ENCODE measurements around the gene NPAS3.

- TF ChIP-seq, protein P1, sequence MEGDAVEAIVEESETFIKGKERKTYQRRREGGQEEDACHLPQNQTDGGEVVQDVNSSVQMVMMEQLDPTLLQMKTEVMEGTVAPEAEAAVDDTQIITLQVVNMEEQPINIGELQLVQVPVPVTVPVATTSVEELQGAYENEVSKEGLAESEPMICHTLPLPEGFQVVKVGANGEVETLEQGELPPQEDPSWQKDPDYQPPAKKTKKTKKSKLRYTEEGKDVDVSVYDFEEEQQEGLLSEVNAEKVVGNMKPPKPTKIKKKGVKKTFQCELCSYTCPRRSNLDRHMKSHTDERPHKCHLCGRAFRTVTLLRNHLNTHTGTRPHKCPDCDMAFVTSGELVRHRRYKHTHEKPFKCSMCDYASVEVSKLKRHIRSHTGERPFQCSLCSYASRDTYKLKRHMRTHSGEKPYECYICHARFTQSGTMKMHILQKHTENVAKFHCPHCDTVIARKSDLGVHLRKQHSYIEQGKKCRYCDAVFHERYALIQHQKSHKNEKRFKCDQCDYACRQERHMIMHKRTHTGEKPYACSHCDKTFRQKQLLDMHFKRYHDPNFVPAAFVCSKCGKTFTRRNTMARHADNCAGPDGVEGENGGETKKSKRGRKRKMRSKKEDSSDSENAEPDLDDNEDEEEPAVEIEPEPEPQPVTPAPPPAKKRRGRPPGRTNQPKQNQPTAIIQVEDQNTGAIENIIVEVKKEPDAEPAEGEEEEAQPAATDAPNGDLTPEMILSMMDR (IDR thresholded peaks at IDR 0.05): no peak
- no peak for TF ChIP-seq EZH2 (IDR thresholded peaks at IDR 0.05)
- no peak for TF ChIP-seq EZH2phosphoT487 (IDR thresholded peaks at IDR 0.05)
Observed at GRCh38 chr14:32908196-32909084, 30.2 kb upstream of the NPAS3 start.
